ENCODE measurements around the gene HTR3E. TPM values are rescaled to one million over a fixed set of nuclear protein-coding genes. Genes with fewer than 3 reads are reported as not detected.

HTR3E gene
- total and polyA plus RNA-seq, 2 of the 13 experiments (the other 11 are each of a cell fraction or from before 2014, with no cell fraction given) = not detected

DNA sequence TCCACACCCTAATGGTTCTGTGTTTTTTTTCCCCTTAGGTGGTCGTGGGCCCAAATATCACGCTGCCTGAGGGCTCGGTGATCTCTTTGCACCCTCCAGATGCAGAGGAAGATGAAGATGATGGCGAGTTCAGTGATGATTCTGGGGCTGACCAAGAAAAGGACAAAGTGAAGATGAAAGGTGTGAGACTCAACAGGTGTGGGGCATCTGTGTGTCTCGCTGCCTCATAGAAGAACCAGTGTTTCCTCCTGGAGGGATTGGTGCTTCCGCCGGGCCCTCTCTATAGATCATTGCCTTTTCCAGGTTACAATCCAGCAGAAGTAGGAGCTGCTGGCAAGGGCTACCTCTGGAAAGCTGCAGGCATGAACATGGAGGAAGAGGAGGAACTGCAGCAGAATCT lies 45.3 kb downstream of the HTR3E start:
- H2AFZ ChIP-seq (ENCODE audit: low read length) = no peak overlapping the region
- H3K27ac ChIP-seq (ENCODE audit: extremely low read length, insufficient read depth, low read length) = no peak overlapping the region
- H3K4me3 ChIP-seq (replicated peaks in 1 of 3; ENCODE audit: insufficient read depth in 1 of 3, low read depth in 2 of 3, low read length in 3 of 3) = no peak overlapping the region
- peaks cover 28 to 68% of the 10 kb centered on the region in 2 experiments for H3K36me3 ChIP-seq (replicated peaks in 1 of 2; ENCODE audit: control insufficient read depth in 1 of 2, insufficient read depth in 2 of 2, low read length in 2 of 2)
- BruUV-seq (replicated peaks) = no TSS peak
- WGBS (ENCODE audit: low lambda C conversion rate) = 97% methylated on average over 7 of the region's 7 CpGs
- peaks cover 10% of the 10 kb centered on the region for H3K79me2 ChIP-seq (ENCODE audit: insufficient read depth, low read length)
- no peak overlapping the region for H3K4me2 ChIP-seq (ENCODE audit: low read depth, low read length)
- no peaks in the 10 kb centered on the region for H3K27me3 ChIP-seq (ENCODE audit: control insufficient read depth in 1 of 2, insufficient read depth in 2 of 2, low read length in 2 of 2)
- intact Hi-C loops (cut with micrococcal nuclease; ENCODE audit: unreplicated experiment) = no loop called here
- ATAC-seq (no peak), FAIRE-seq (no peak), DNase-seq (ENCODE audit: low spot score) (no peak)
- H3K4me1 ChIP-seq (ENCODE audit: insufficient read depth, low read length) = peaks cover 11% of the 10 kb centered on the region
- no peaks in the 10 kb centered on the region for H3K9me3 ChIP-seq (ENCODE audit: low read length)
- CTCF ChIA-PET (ENCODE audit: low intra/inter-chr PET ratio, low total read pairs) = no interaction called here
- POLR2A ChIA-PET = no interaction called here
- no peak for TF ChIP-seq ZSCAN22 (CRISPR knock-in tag; IDR thresholded peaks at IDR 0.05)
- no peak for TF ChIP-seq CBX2 (IDR thresholded peaks at IDR 0.05; ENCODE audit: low read depth, low read length)
- no peak for TF ChIP-seq CBX2 (CRISPR knock-in tag; IDR thresholded peaks at IDR 0.05; ENCODE audit: low read depth)
- no peak for TF ChIP-seq MTERF4 (CRISPR knock-in tag; IDR thresholded peaks at IDR 0.05)
- TF ChIP-seq, protein P1, sequence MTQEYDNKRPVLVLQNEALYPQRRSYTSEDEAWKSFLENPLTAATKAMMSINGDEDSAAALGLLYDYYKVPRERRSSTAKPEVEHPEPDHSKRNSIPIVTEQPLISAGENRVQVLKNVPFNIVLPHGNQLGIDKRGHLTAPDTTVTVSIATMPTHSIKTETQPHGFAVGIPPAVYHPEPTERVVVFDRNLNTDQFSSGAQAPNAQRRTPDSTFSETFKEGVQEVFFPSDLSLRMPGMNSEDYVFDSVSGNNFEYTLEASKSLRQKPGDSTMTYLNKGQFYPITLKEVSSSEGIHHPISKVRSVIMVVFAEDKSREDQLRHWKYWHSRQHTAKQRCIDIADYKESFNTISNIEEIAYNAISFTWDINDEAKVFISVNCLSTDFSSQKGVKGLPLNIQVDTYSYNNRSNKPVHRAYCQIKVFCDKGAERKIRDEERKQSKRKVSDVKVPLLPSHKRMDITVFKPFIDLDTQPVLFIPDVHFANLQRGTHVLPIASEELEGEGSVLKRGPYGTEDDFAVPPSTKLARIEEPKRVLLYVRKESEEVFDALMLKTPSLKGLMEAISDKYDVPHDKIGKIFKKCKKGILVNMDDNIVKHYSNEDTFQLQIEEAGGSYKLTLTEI (CRISPR knock-in tag; conservative IDR thresholded peaks at IDR 0.05) = no peak
- TF ChIP-seq KMT2A (CRISPR knock-in tag; IDR thresholded peaks at IDR 0.05) = no peak
- no peak for TF ChIP-seq RARG (CRISPR knock-in tag; IDR thresholded peaks at IDR 0.05; ENCODE audit: low read depth)
- TF ChIP-seq, protein P2, sequence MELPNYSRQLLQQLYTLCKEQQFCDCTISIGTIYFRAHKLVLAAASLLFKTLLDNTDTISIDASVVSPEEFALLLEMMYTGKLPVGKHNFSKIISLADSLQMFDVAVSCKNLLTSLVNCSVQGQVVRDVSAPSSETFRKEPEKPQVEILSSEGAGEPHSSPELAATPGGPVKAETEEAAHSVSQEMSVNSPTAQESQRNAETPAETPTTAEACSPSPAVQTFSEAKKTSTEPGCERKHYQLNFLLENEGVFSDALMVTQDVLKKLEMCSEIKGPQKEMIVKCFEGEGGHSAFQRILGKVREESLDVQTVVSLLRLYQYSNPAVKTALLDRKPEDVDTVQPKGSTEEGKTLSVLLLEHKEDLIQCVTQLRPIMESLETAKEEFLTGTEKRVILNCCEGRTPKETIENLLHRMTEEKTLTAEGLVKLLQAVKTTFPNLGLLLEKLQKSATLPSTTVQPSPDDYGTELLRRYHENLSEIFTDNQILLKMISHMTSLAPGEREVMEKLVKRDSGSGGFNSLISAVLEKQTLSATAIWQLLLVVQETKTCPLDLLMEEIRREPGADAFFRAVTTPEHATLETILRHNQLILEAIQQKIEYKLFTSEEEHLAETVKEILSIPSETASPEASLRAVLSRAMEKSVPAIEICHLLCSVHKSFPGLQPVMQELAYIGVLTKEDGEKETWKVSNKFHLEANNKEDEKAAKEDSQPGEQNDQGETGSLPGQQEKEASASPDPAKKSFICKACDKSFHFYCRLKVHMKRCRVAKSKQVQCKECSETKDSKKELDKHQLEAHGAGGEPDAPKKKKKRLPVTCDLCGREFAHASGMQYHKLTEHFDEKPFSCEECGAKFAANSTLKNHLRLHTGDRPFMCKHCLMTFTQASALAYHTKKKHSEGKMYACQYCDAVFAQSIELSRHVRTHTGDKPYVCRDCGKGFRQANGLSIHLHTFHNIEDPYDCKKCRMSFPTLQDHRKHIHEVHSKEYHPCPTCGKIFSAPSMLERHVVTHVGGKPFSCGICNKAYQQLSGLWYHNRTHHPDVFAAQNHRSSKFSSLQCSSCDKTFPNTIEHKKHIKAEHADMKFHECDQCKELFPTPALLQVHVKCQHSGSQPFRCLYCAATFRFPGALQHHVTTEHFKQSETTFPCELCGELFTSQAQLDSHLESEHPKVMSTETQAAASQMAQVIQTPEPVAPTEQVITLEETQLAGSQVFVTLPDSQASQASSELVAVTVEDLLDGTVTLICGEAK (IDR thresholded peaks at IDR 0.05) = no peak
- TF ChIP-seq, protein P2 (CRISPR knock-in tag; IDR thresholded peaks at IDR 0.05) = no peak
- no peak for TF ChIP-seq ZNF251 (CRISPR knock-in tag; IDR thresholded peaks at IDR 0.05)
- TF ChIP-seq ZNF17 (CRISPR knock-in tag; IDR thresholded peaks at IDR 0.05) = no peak
- no peak for TF ChIP-seq PHF8 (CRISPR knock-in tag; IDR thresholded peaks at IDR 0.05)
- in situ Hi-C loops (cut with HindIII; ENCODE audit: extremely low pct_ligation_motif_present, low pct_unique_long_range_greater_than_20kb) = loop anchor here (25.0 kb wide), 1 partner anchor 255 kb away; the partner anchor contains the start of gene PARL
- no peaks in the 10 kb centered on the region for H4K20me1 ChIP-seq (ENCODE audit: insufficient read depth, low read length)
- H3K9ac ChIP-seq (ENCODE audit: insufficient read depth, low read depth, low read length) = no peak overlapping the region

All from HepG2 (cell line).